ENCODE results near the gene SEMA6A. TPM values are rescaled to one million over a fixed set of nuclear protein-coding genes. Genes with fewer than 3 reads are reported as not detected.
"Not testable (repeated sequence)": the region's sequence is repeated elsewhere in the genome, so short reads cannot be mapped to it uniquely, and the experiment has no call there.

Gene SEMA6A
- total RNA-seq, 1 donor from 2014 or later: not detected

GRCh38 chr5:116523182-116523581 lies 51.4 kb downstream of the SEMA6A start:
- intact Hi-C loops (cut with micrococcal nuclease): not testable (repeated sequence)

GRCh38 chr5:116522356-116523136 lies 52.1 kb downstream of the SEMA6A start:
- no peaks in the 10 kb centered on the region for H3K9me3 Mint-ChIP-seq
- no peaks in the 10 kb centered on the region for H3K4me1 Mint-ChIP-seq (ENCODE audit: low read depth)
- H3K36me3 Mint-ChIP-seq (ENCODE audit: low read depth): no peaks in the 10 kb centered on the region
- no peak overlapping the region for H3K27ac Mint-ChIP-seq
- intact Hi-C loops (cut with micrococcal nuclease): no loop called here
- peaks cover 1% of the 10 kb centered on the region for H3K27me3 Mint-ChIP-seq (ENCODE audit: low read depth)
- H3K4me3 Mint-ChIP-seq (ENCODE audit: low read depth): no peak overlapping the region
- DNase-seq (ENCODE audit: low spot score): no peak

More at GRCh38 chr5:116523182-116523581, 51.4 kb downstream of the SEMA6A start:
- not testable (repeated sequence) for H3K36me3 Mint-ChIP-seq (ENCODE audit: low read depth); H3K27me3 Mint-ChIP-seq (ENCODE audit: low read depth); H3K9me3 Mint-ChIP-seq; H3K4me3 Mint-ChIP-seq (ENCODE audit: low read depth); H3K4me1 Mint-ChIP-seq (ENCODE audit: low read depth); H3K27ac Mint-ChIP-seq; DNase-seq (ENCODE audit: low spot score)

- Mint-ChIP-seq H3K27me3 (ENCODE audit: low read depth) (peaks cover 1% of the 10 kb centered on the region), H3K27ac (no peak overlapping the region), H3K36me3 (ENCODE audit: low read depth) (no peaks in the 10 kb centered on the region), H3K4me3 (ENCODE audit: low read depth) (no peak overlapping the region), H3K4me1 (ENCODE audit: low read depth) (no peaks in the 10 kb centered on the region), H3K9me3 (no peaks in the 10 kb centered on the region)
- intact Hi-C loops (cut with micrococcal nuclease): no loop called here
- DNase-seq (ENCODE audit: low spot score): no peak
Observed at GRCh38 chr5:116521173-116521872, 53.3 kb downstream of the SEMA6A start.

GRCh38 chr5:116520771-116521170 lies 53.9 kb downstream of the SEMA6A start:
- Mint-ChIP-seq H3K36me3 (ENCODE audit: low read depth) (no peaks in the 10 kb centered on the region), H3K9me3 (no peaks in the 10 kb centered on the region), H3K4me3 (ENCODE audit: low read depth) (no peak overlapping the region), H3K27ac (no peak overlapping the region), H3K27me3 (ENCODE audit: low read depth) (peaks cover 1% of the 10 kb centered on the region), H3K4me1 (ENCODE audit: low read depth) (no peaks in the 10 kb centered on the region)
- intact Hi-C loops (cut with micrococcal nuclease): no loop called here
- no peak for DNase-seq (ENCODE audit: low spot score)

- intact Hi-C loops (cut with micrococcal nuclease): no loop called here
- peaks cover 1% of the 10 kb centered on the region for H3K27me3 Mint-ChIP-seq (ENCODE audit: low read depth)
- H3K4me1 Mint-ChIP-seq (ENCODE audit: low read depth): no peaks in the 10 kb centered on the region
- DNase-seq (ENCODE audit: low spot score): no peak
- H3K4me3 Mint-ChIP-seq (ENCODE audit: low read depth): no peak overlapping the region
- no peaks in the 10 kb centered on the region for H3K9me3 Mint-ChIP-seq
- no peaks in the 10 kb centered on the region for H3K36me3 Mint-ChIP-seq (ENCODE audit: low read depth)
- H3K27ac Mint-ChIP-seq: no peak overlapping the region
Observed at GRCh38 chr5:116518423-116518822, 56.2 kb downstream of the SEMA6A start.

- H3K9me3 Mint-ChIP-seq: no peaks in the 10 kb centered on the region
- H3K4me3 Mint-ChIP-seq (ENCODE audit: low read depth): no peak overlapping the region
- no peaks in the 10 kb centered on the region for H3K36me3 Mint-ChIP-seq (ENCODE audit: low read depth)
- DNase-seq (ENCODE audit: low spot score): no peak
- peaks cover 1% of the 10 kb centered on the region for H3K27me3 Mint-ChIP-seq (ENCODE audit: low read depth)
- intact Hi-C loops (cut with micrococcal nuclease): no loop called here
- H3K4me1 Mint-ChIP-seq (ENCODE audit: low read depth): no peaks in the 10 kb centered on the region
- H3K27ac Mint-ChIP-seq: no peak overlapping the region
Observed at GRCh38 chr5:116517488-116517887, 57.1 kb downstream of the SEMA6A start.

- no peaks in the 10 kb centered on the region for H3K9me3 Mint-ChIP-seq
- H3K4me1 Mint-ChIP-seq (ENCODE audit: low read depth): no peaks in the 10 kb centered on the region
- intact Hi-C loops (cut with micrococcal nuclease): no loop called here
- no peaks in the 10 kb centered on the region for H3K27me3 Mint-ChIP-seq (ENCODE audit: low read depth)
- no peak overlapping the region for H3K27ac Mint-ChIP-seq
- no peak overlapping the region for H3K4me3 Mint-ChIP-seq (ENCODE audit: low read depth)
- H3K36me3 Mint-ChIP-seq (ENCODE audit: low read depth): no peaks in the 10 kb centered on the region
- DNase-seq (ENCODE audit: low spot score): no peak
Observed at GRCh38 chr5:116516021-116516420, 58.6 kb downstream of the SEMA6A start.

GRCh38 chr5:116514421-116514970 lies 60.1 kb downstream of the SEMA6A start:
- H3K27ac Mint-ChIP-seq: no peak overlapping the region
- H3K9me3 Mint-ChIP-seq: no peaks in the 10 kb centered on the region
- H3K36me3 Mint-ChIP-seq (ENCODE audit: low read depth): no peaks in the 10 kb centered on the region
- intact Hi-C loops (cut with micrococcal nuclease): no loop called here
- no peak overlapping the region for H3K4me3 Mint-ChIP-seq (ENCODE audit: low read depth)
- DNase-seq (ENCODE audit: low spot score): no peak
- no peaks in the 10 kb centered on the region for H3K27me3 Mint-ChIP-seq (ENCODE audit: low read depth)
- no peaks in the 10 kb centered on the region for H3K4me1 Mint-ChIP-seq (ENCODE audit: low read depth)

- intact Hi-C loops (cut with micrococcal nuclease): no loop called here
- no peak overlapping the region for H3K4me3 Mint-ChIP-seq (ENCODE audit: low read depth)
- DNase-seq (ENCODE audit: low spot score): no peak
- no peaks in the 10 kb centered on the region for H3K27me3 Mint-ChIP-seq (ENCODE audit: low read depth)
- H3K36me3 Mint-ChIP-seq (ENCODE audit: low read depth): no peaks in the 10 kb centered on the region
- no peak overlapping the region for H3K27ac Mint-ChIP-seq
- H3K9me3 Mint-ChIP-seq: no peaks in the 10 kb centered on the region
- no peaks in the 10 kb centered on the region for H3K4me1 Mint-ChIP-seq (ENCODE audit: low read depth)
Observed at GRCh38 chr5:116510517-116510916, 64.1 kb downstream of the SEMA6A start.

- no peaks in the 10 kb centered on the region for H3K9me3 Mint-ChIP-seq
- H3K27ac Mint-ChIP-seq: no peak overlapping the region
- DNase-seq (ENCODE audit: low spot score): no peak
- H3K4me3 Mint-ChIP-seq (ENCODE audit: low read depth): no peak overlapping the region
- no peaks in the 10 kb centered on the region for H3K4me1 Mint-ChIP-seq (ENCODE audit: low read depth)
- H3K36me3 Mint-ChIP-seq (ENCODE audit: low read depth): no peaks in the 10 kb centered on the region
- intact Hi-C loops (cut with micrococcal nuclease): no loop called here
- H3K27me3 Mint-ChIP-seq (ENCODE audit: low read depth): no peaks in the 10 kb centered on the region
Observed at GRCh38 chr5:116509483-116510244, 65.0 kb downstream of the SEMA6A start.

- intact Hi-C loops (cut with micrococcal nuclease): no loop called here
- no peak overlapping the region for H3K4me3 Mint-ChIP-seq (ENCODE audit: low read depth)
- H3K4me1 Mint-ChIP-seq (ENCODE audit: low read depth): no peaks in the 10 kb centered on the region
- no peaks in the 10 kb centered on the region for H3K36me3 Mint-ChIP-seq (ENCODE audit: low read depth)
- no peak overlapping the region for H3K27ac Mint-ChIP-seq
- no peak for DNase-seq (ENCODE audit: low spot score)
- H3K9me3 Mint-ChIP-seq: no peaks in the 10 kb centered on the region
- H3K27me3 Mint-ChIP-seq (ENCODE audit: low read depth): no peaks in the 10 kb centered on the region
Observed at GRCh38 chr5:116508835-116509234, 65.8 kb downstream of the SEMA6A start.

GRCh38 chr5:116507941-116508655 lies 66.5 kb downstream of the SEMA6A start:
- Mint-ChIP-seq H3K36me3 (ENCODE audit: low read depth) (no peaks in the 10 kb centered on the region), H3K9me3 (no peaks in the 10 kb centered on the region), H3K27me3 (ENCODE audit: low read depth) (no peaks in the 10 kb centered on the region), H3K4me3 (ENCODE audit: low read depth) (no peak overlapping the region), H3K27ac (no peak overlapping the region), H3K4me1 (ENCODE audit: low read depth) (no peaks in the 10 kb centered on the region)
- DNase-seq (ENCODE audit: low spot score): no peak
- intact Hi-C loops (cut with micrococcal nuclease): no loop called here

Data from activated T-helper 2 cell treated with anti-CD3 and anti-CD28 coated beads, Interferon-gamma antibody, Interleukin-2, Interleukin-4, amounts not matched to agents 10 μg/mL and 5 μg/mL and 100 μg/mL, durations not matched to agents 14 hours and 24 hours and 36 hours (primary cell).